ENCODE measurements around the gene ANKLE1.

The ANKLE1 gene

GRCh38 chr19:17237747-17238706 lies 43.7 kb upstream of the ANKLE1 start:
- POLR2A ChIA-PET: interaction anchor here (1.3 to 3.5 kb wide), 2 partner anchors 12 to 29 kb away, joined by 3 to 25 read pairs; partner anchors contain the start of gene OCEL1
- CTCF ChIA-PET: no interaction called here
- H3K4me3 ChIP-seq (ENCODE audit: low read depth, low read length): no peak overlapping the region
- H3K36me3 ChIP-seq (ENCODE audit: control insufficient read depth in 2 of 2, insufficient read depth in 1 of 2, low read length in 2 of 2): peaks cover 6 to 42% of the 10 kb centered on the region in 2 experiments; a peak in 2 of 3 replicates
- H3K27ac ChIP-seq (ENCODE audit: extremely low read depth, low read depth, low read length): no peak overlapping the region
- H3K9me3 ChIP-seq (ENCODE audit: control insufficient read depth, insufficient read depth, low read depth, low read length): no peaks in the 10 kb centered on the region
- peaks cover 11% of the 10 kb centered on the region for H3K4me1 ChIP-seq (ENCODE audit: control insufficient read depth, insufficient read depth, low read length)
- peak; percentile 79 for TF ChIP-seq ZNF664 (tag by site-specific recombination; IDR thresholded peaks at IDR 0.05)
- peak; percentile 76 for TF ChIP-seq ZNF121 (tag by site-specific recombination; IDR thresholded peaks at IDR 0.05)
- no peak for TF ChIP-seq ZSCAN18 (tag by site-specific recombination; IDR thresholded peaks at IDR 0.05)
- peak; percentile 96 for TF ChIP-seq ZNF623 (tag by site-specific recombination; IDR thresholded peaks at IDR 0.05)
- TF ChIP-seq ZNF585B (tag by site-specific recombination; IDR thresholded peaks at IDR 0.05): no peak
- TF ChIP-seq ZNF561 (tag by site-specific recombination; IDR thresholded peaks at IDR 0.05; ENCODE audit: borderline replicate concordance): no peak
- no peak for TF ChIP-seq ZNF792 (tag by site-specific recombination; IDR thresholded peaks at IDR 0.05)
- no peak for TF ChIP-seq ZEB2 (tag by site-specific recombination; IDR thresholded peaks at IDR 0.05)
- TF ChIP-seq ZNF248 (tag by site-specific recombination; IDR thresholded peaks at IDR 0.05): no peak

GRCh38 chr19:17240062-17240752 lies 41.5 kb upstream of the ANKLE1 start:
- peaks cover 4% of the 10 kb centered on the region for H3K4me1 ChIP-seq (ENCODE audit: control insufficient read depth, insufficient read depth, low read length)
- no peaks in the 10 kb centered on the region for H3K9me3 ChIP-seq (ENCODE audit: control insufficient read depth, insufficient read depth, low read depth, low read length)
- no peak for TF ChIP-seq ZNF747 (tag by site-specific recombination; IDR thresholded peaks at IDR 0.05)
- peak; percentile 67; the same call in 1 of the 2 replicates for TF ChIP-seq ZNF10 (tag by site-specific recombination; IDR thresholded peaks at IDR 0.05)
- H3K36me3 ChIP-seq (ENCODE audit: control insufficient read depth in 2 of 2, insufficient read depth in 1 of 2, low read length in 2 of 2): peaks cover 0 to 29% of the 10 kb centered on the region in 2 experiments; a peak in 2 of 3 replicates
- CTCF ChIA-PET: interaction anchor here (0.6 to 1.2 kb wide), 3 partner anchors 20 to 138 kb away, joined by 3 to 7 read pairs (median 3); no protein-coding TSS in a partner anchor
- POLR2A ChIA-PET: interaction anchor here (1.6 to 6.8 kb wide), 2 partner anchors 14 to 25 kb away, joined by 6 to 29 read pairs; partner anchors contain the start of genes OCEL1 and USE1
- no peak overlapping the region for H3K27ac ChIP-seq (ENCODE audit: extremely low read depth, low read depth, low read length)
- H3K4me3 ChIP-seq (ENCODE audit: low read depth, low read length): no peak overlapping the region

- ChIA-PET POLR2A (interaction anchor here (1.6 to 6.8 kb wide), 2 partner anchors 14 to 25 kb away, joined by 6 to 29 read pairs; partner anchors contain the start of genes OCEL1 and USE1), CTCF (interaction anchor here (0.6 to 1.2 kb wide), 2 partner anchors 20 to 44 kb away, joined by 3 to 7 read pairs; no protein-coding TSS in a partner anchor)
- TF ChIP-seq ZNF140 (tag by site-specific recombination; IDR thresholded peaks at IDR 0.05): no peak
- no peak for TF ChIP-seq ZXDB (tag by site-specific recombination; IDR thresholded peaks at IDR 0.05)
- no peak for TF ChIP-seq SCRT2 (tag by site-specific recombination; IDR thresholded peaks at IDR 0.05)
- TF ChIP-seq GLIS2 (tag by site-specific recombination; IDR thresholded peaks at IDR 0.05): no peak
- no peak for TF ChIP-seq ZBTB11 (tag by site-specific recombination; conservative IDR thresholded peaks at IDR 0.05; ENCODE audit: low read depth)
- TF ChIP-seq ZFP3 (tag by site-specific recombination; IDR thresholded peaks at IDR 0.05; ENCODE audit: low read depth): peak; percentile 99
These were observed 40.8 kb upstream of the ANKLE1 start for GRCh38 chr19:17240826-17241399.

More at GRCh38 chr19:17240826-17241399, 40.8 kb upstream of the ANKLE1 start:
- H3K4me3 ChIP-seq (ENCODE audit: low read depth, low read length): no peak overlapping the region
- H3K4me1 ChIP-seq (ENCODE audit: control insufficient read depth, insufficient read depth, low read length): peaks cover 4% of the 10 kb centered on the region
- H3K36me3 ChIP-seq (ENCODE audit: control insufficient read depth in 2 of 2, insufficient read depth in 1 of 2, low read length in 2 of 2): peaks cover 0 to 29% of the 10 kb centered on the region in 2 experiments; a peak in 2 of 3 replicates
- no peak overlapping the region for H3K27ac ChIP-seq (ENCODE audit: extremely low read depth, low read depth, low read length)
- H3K9me3 ChIP-seq (ENCODE audit: control insufficient read depth, insufficient read depth, low read depth, low read length): no peaks in the 10 kb centered on the region

Data from HEK293 (cell line).